ENCODE measurements around the gene ATP10A. TPM values are rescaled to one million over a fixed set of nuclear protein-coding genes. Genes with fewer than 3 reads are reported as not detected.

Gene ATP10A
- total RNA-seq, 1 experiment from 2014 or later: 3.9 TPM

- H3K4ac ChIP-seq (ENCODE audit: low read depth, low read length): no peak overlapping the region
- Mint-ChIP-seq H3K27me3 (ENCODE audit: low read depth) (no peaks in the 10 kb centered on the region), H3K27ac (no peak overlapping the region), H3K9me3 (no peaks in the 10 kb centered on the region), H3K36me3 (ENCODE audit: insufficient read depth in 1 of 3, low read depth in 3 of 3) (no peaks in the 10 kb centered on the region; a peak in 1 of 7 replicates), H3K4me3 (no peak overlapping the region), H3K4me1 (peaks cover 10 to 13% of the 10 kb centered on the region in 2 experiments)
- no peaks in the 10 kb centered on the region for H3K79me2 ChIP-seq (ENCODE audit: insufficient read depth, low read length)
- no peak overlapping the region for H3K14ac ChIP-seq (ENCODE audit: insufficient read depth, low read length)
- no peaks in the 10 kb centered on the region for H3K9me3 ChIP-seq (ENCODE audit: control insufficient read depth, low read depth, low read length)
- no peak overlapping the region for H4K5ac ChIP-seq (ENCODE audit: insufficient read length, low read depth, low read length)
- H3K79me1 ChIP-seq (ENCODE audit: insufficient read depth, low read depth, low read length, poor library complexity, severe bottlenecking): no peaks in the 10 kb centered on the region
- H3K4me1 ChIP-seq (ENCODE audit: insufficient read depth, low read length): no peaks in the 10 kb centered on the region
- H3K9ac ChIP-seq (ENCODE audit: extremely low read depth, insufficient read length, low read length): no peak overlapping the region
- no peak overlapping the region for H2AFZ ChIP-seq (ENCODE audit: low read length)
- WGBS (ENCODE audit: extremely low coverage, insufficient read length, low lambda C conversion rate): no CpG with 5 or more reads among the region's 8 CpGs
- H3K18ac ChIP-seq (ENCODE audit: insufficient read length, low read depth, low read length): no peak overlapping the region
- no peak overlapping the region for H4K8ac ChIP-seq (replicated peaks; ENCODE audit: insufficient read length, low read depth, low read length)
- no peak for DNase-seq
- H2BK12ac ChIP-seq (ENCODE audit: insufficient read length, low read depth, low read length): no peak overlapping the region
- no peak overlapping the region for H2BK15ac ChIP-seq (ENCODE audit: low read depth, low read length)
- no peak overlapping the region for H4K91ac ChIP-seq (ENCODE audit: insufficient read length, low read depth, low read length)
- TF ChIP-seq CTCF (conservative IDR thresholded peaks at IDR 0.05): no peak
- H2AK5ac ChIP-seq (ENCODE audit: insufficient read length, low read length): no peak overlapping the region
- no peak overlapping the region for H2BK5ac ChIP-seq (ENCODE audit: insufficient read length, low read length)
- no peak overlapping the region for H3T11ph ChIP-seq (ENCODE audit: low read length)
- no peaks in the 10 kb centered on the region for H3K27me3 ChIP-seq (ENCODE audit: insufficient read depth, low read length)
- no peak overlapping the region for H3K27ac ChIP-seq (ENCODE audit: insufficient read length, low read depth, low read length)
- H3K23me2 ChIP-seq (ENCODE audit: insufficient read length, low read depth, low read length, poor library complexity, severe bottlenecking): no peaks in the 10 kb centered on the region
- H2BK20ac ChIP-seq (ENCODE audit: low read depth, low read length, poor library complexity, severe bottlenecking): no peak overlapping the region
- H4K20me1 ChIP-seq (ENCODE audit: control insufficient read depth, insufficient read depth, insufficient read length): no peaks in the 10 kb centered on the region
- no peak overlapping the region for H3K4me2 ChIP-seq (ENCODE audit: insufficient read depth, insufficient read length, low read length)
- H3K56ac ChIP-seq (ENCODE audit: insufficient read length, low read depth, low read length): no peak overlapping the region
- H2BK120ac ChIP-seq (ENCODE audit: low read depth, low read length, poor library complexity, severe bottlenecking): no peak overlapping the region
- H3K23ac ChIP-seq (ENCODE audit: insufficient read length, low read depth, low read length): no peak overlapping the region
Observed at GRCh38 chr15:25721605-25721955, 141.5 kb downstream of the ATP10A start.
